HFF-Myc (cell line): Measurements from ENCODE around the gene CYP19A1.

Experiments
- DNase-seq: peaks from one replicate; pipeline ENCODE4 v3.0.0-alpha.2; 2011; ENCODE audit warnings: low read depth; ENCODE audit errors: extremely low read depth
- H3K4me3 ChIP-seq: replicated peaks from 2 replicates; pipeline ENCODE4 v1.5.1; 2011; ENCODE audit warnings: low read depth, mild to moderate bottlenecking, control low read depth, low read length
- CTCF ChIP-seq: IDR thresholded peaks from 2 replicates; pipeline ENCODE4 v1.5.1; 2012; ENCODE audit warnings: mild to moderate bottlenecking, low read depth, low read length, control low read depth; ENCODE audit errors: missing control alignments

The CYP19A1 gene

GRCh38 chr15:51234176-51234927 is 104.0 kb downstream of the CYP19A1 start:
- TF ChIP-seq CTCF = no peak
- no peak overlapping the region for H3K4me3 ChIP-seq
- DNase-seq = no peak

GRCh38 chr15:51232581-51232980 is 105.8 kb downstream of the CYP19A1 start:
- no peak overlapping the region for H3K4me3 ChIP-seq
- no peak for DNase-seq
- no peak for TF ChIP-seq CTCF

- peak; percentile 27 for TF ChIP-seq CTCF
- peak; percentile 24 for DNase-seq
- H3K4me3 ChIP-seq = no peak overlapping the region
These were observed 108.5 kb downstream of the CYP19A1 start for GRCh38 chr15:51229907-51230330.

- TF ChIP-seq CTCF = no peak
- peak; percentile 80 for DNase-seq
- H3K4me3 ChIP-seq = no peak overlapping the region
These were observed 110.3 kb downstream of the CYP19A1 start for GRCh38 chr15:51227940-51228732.

GRCh38 chr15:51226576-51227210 is 111.7 kb downstream of the CYP19A1 start:
- no peak for TF ChIP-seq CTCF
- H3K4me3 ChIP-seq = no peak overlapping the region
- DNase-seq = no peak

- no peak for TF ChIP-seq CTCF
- no peak for DNase-seq
- H3K4me3 ChIP-seq = no peak overlapping the region
These were observed 114.0 kb downstream of the CYP19A1 start for GRCh38 chr15:51224428-51224827.
